ENCODE data around the gene SLC36A4.
A peak's percentile ranks its signal among the peaks of the same experiment; 100 is the strongest.

The SLC36A4 gene

GRCh38 chr11:93213622-93214021 is 15.8 kb upstream of the SLC36A4 start:
- H3K9me3 Mint-ChIP-seq: peaks cover 3 to 5% of the 10 kb centered on the region in 2 donors
- no peak overlapping the region for H3K4me3 Mint-ChIP-seq
- no peaks in the 10 kb centered on the region for H3K4me1 Mint-ChIP-seq (ENCODE audit: low read depth in 2 of 2)
- DNase-seq (no peak), ATAC-seq (replicated peaks) (no peak)
- H3K27me3 Mint-ChIP-seq: peaks cover 8% of the 10 kb centered on the region in 2 donors
- H3K36me3 Mint-ChIP-seq (ENCODE audit: insufficient read depth): no peaks in the 10 kb centered on the region
- H3K27ac Mint-ChIP-seq: no peak overlapping the region

DNA sequence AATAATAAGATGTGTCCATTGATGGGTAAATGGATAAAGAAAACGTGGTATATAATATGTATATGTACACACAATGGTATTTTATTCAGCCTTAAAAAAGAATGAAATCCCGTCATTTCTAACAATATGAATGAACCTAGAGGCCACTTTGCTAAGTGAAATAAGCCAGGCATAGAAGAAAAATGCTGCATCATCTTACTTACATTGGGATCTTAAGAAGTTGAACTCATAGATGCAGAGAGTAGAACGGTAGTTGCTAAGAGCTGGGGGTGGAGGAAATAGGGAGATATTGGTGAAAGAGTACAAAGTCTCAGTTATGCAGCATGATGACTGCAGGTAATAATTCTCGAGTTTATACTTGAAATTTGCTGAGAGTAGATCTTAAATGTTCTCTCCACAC is 14.3 kb upstream of the SLC36A4 start:
- Mint-ChIP-seq H3K27me3 (peaks cover 0 to 4% of the 10 kb centered on the region in 2 donors), H3K27ac (no peak overlapping the region), H3K36me3 (ENCODE audit: insufficient read depth) (no peaks in the 10 kb centered on the region), H3K4me1 (ENCODE audit: low read depth in 2 of 2) (no peaks in the 10 kb centered on the region), H3K4me3 (no peak overlapping the region), H3K9me3 (peaks cover 3 to 7% of the 10 kb centered on the region in 2 donors)
- DNase-seq (no peak), ATAC-seq (replicated peaks) (no peak)

GRCh38 chr11:93209466-93209865 is 11.7 kb upstream of the SLC36A4 start:
- ATAC-seq (replicated peaks) (no peak), DNase-seq (no peak)
- H3K27ac Mint-ChIP-seq: no peak overlapping the region
- H3K36me3 Mint-ChIP-seq (ENCODE audit: insufficient read depth): no peaks in the 10 kb centered on the region
- H3K9me3 Mint-ChIP-seq: peaks cover 3 to 7% of the 10 kb centered on the region in 2 donors
- no peaks in the 10 kb centered on the region for H3K4me1 Mint-ChIP-seq (ENCODE audit: low read depth in 2 of 2)
- H3K27me3 Mint-ChIP-seq: peaks cover 0 to 24% of the 10 kb centered on the region in 2 donors
- no peak overlapping the region for H3K4me3 Mint-ChIP-seq

DNA sequence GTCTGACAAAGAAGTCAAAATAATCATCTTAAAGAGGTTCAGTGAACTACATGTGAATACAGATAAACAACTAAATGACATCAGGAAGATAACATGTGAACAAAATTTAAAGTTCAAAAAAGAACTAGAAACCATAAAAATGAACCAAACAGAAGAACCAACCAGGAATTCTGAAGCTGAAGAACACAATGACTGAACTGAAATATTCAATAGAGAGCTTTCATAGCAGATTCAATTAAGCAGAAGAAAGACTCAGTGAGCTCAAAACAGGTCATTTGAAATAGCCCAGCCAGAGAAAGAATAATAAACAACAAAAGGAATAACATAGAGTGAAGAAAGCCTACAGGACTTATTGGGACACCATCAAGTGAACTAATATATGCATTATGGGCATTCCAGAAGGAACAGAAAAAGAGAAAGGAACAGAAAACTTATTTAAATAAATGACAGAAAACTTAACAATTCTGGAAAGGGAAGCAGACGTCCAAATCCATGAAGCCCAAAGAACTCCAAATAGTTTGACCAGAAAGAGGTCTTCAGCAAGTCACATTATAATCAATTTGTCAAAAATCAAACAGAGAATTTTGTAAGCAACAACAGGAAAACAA is 11.0 kb upstream of the SLC36A4 start:
- Mint-ChIP-seq H3K4me3 (no peak overlapping the region), H3K36me3 (ENCODE audit: insufficient read depth) (no peaks in the 10 kb centered on the region), H3K9me3 (peaks cover 3 to 7% of the 10 kb centered on the region in 2 donors), H3K27ac (no peak overlapping the region), H3K27me3 (peaks cover 0 to 24% of the 10 kb centered on the region in 2 donors), H3K4me1 (ENCODE audit: low read depth in 2 of 2) (no peaks in the 10 kb centered on the region)
- no peak for DNase-seq
- no peak for ATAC-seq (replicated peaks)

- DNase-seq (no peak), ATAC-seq (replicated peaks) (no peak)
- Mint-ChIP-seq H3K9me3 (no peaks in the 10 kb centered on the region), H3K27me3 (peaks cover 0 to 17% of the 10 kb centered on the region in 2 donors), H3K27ac (no peak overlapping the region), H3K4me3 (no peak overlapping the region), H3K36me3 (ENCODE audit: insufficient read depth) (peaks cover 11% of the 10 kb centered on the region), H3K4me1 (ENCODE audit: low read depth in 2 of 2) (peaks cover 9 to 13% of the 10 kb centered on the region in 2 donors)
Observed at GRCh38 chr11:93199616-93200015, 1.8 kb upstream of the SLC36A4 start.

- H3K27ac Mint-ChIP-seq: peak overlapping the region; percentile 94 to 95
- ATAC-seq (replicated peaks) (no peak), DNase-seq (no peak)
- peak overlapping the region; percentile 91 to 92 for H3K4me3 Mint-ChIP-seq
- no peaks in the 10 kb centered on the region for H3K9me3 Mint-ChIP-seq
- H3K27me3 Mint-ChIP-seq: peaks cover 0 to 15% of the 10 kb centered on the region in 2 donors
- H3K4me1 Mint-ChIP-seq (ENCODE audit: low read depth in 2 of 2): peaks cover 10 to 13% of the 10 kb centered on the region in 2 donors
- peaks cover 11% of the 10 kb centered on the region for H3K36me3 Mint-ChIP-seq (ENCODE audit: insufficient read depth)
Observed at GRCh38 chr11:93198215-93198845, 539 bp upstream of the SLC36A4 start.

GRCh38 chr11:93196816-93197379 is 893 bp downstream of the SLC36A4 start:
- no peak for DNase-seq
- Mint-ChIP-seq H3K4me3 (peak overlapping the region; percentile 91 to 92), H3K27me3 (peaks cover 0 to 12% of the 10 kb centered on the region in 2 donors), H3K9me3 (no peaks in the 10 kb centered on the region), H3K4me1 (ENCODE audit: low read depth in 2 of 2) (peaks cover 13 to 16% of the 10 kb centered on the region in 2 donors), H3K36me3 (ENCODE audit: insufficient read depth) (peaks cover 11% of the 10 kb centered on the region), H3K27ac (peak overlapping the region; percentile 94 to 95)
- ATAC-seq (replicated peaks): peak; percentile 1

DNA sequence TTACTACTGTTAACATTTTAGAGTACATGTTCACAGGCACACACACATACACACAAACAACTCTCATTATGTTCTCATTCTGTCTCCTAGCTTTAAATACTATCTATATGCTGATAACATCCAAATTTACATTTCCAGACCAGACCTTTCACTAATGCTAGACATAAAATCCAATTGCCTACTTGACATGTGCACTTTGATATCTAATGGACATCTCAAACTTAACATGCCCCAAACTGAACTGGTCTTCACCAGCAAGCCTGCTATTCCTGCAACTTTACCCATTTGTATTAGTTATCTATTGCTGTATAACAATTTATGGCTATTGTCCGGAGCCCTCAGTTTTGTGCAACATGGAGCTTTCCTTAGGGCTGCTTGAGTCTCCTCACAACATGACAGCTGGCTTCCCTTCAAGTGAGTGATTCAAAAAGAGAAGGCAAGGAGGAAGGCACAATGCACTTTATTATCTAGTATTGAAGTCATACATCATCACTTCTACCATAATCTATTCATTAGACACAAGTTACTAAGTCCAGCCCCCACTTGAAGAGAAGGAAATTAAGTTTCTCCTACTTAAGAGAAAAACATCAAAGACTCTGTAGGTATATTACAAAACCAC is 3.0 kb downstream of the SLC36A4 start:
- Mint-ChIP-seq H3K4me1 (ENCODE audit: low read depth in 2 of 2) (peaks cover 15 to 17% of the 10 kb centered on the region in 2 donors), H3K36me3 (ENCODE audit: insufficient read depth) (peaks cover 11% of the 10 kb centered on the region), H3K27ac (peak overlapping the region in 1 of 2 donors; percentile 55), H3K27me3 (no peaks in the 10 kb centered on the region), H3K9me3 (no peaks in the 10 kb centered on the region), H3K4me3 (no peak overlapping the region)
- ATAC-seq (replicated peaks): no peak
- DNase-seq: no peak

GRCh38 chr11:93193731-93194130 is 4.1 kb downstream of the SLC36A4 start:
- Mint-ChIP-seq H3K36me3 (ENCODE audit: insufficient read depth) (peaks cover 11% of the 10 kb centered on the region), H3K27ac (no peak overlapping the region), H3K9me3 (no peaks in the 10 kb centered on the region), H3K4me3 (no peak overlapping the region), H3K27me3 (no peaks in the 10 kb centered on the region), H3K4me1 (ENCODE audit: low read depth in 2 of 2) (peaks cover 15 to 17% of the 10 kb centered on the region in 2 donors)
- DNase-seq: no peak
- ATAC-seq (replicated peaks): no peak

- H3K4me3 Mint-ChIP-seq: no peak overlapping the region
- peaks cover 13 to 14% of the 10 kb centered on the region in 2 donors for H3K4me1 Mint-ChIP-seq (ENCODE audit: low read depth in 2 of 2)
- no peak overlapping the region for H3K27ac Mint-ChIP-seq
- DNase-seq (no peak), ATAC-seq (replicated peaks) (no peak)
- no peaks in the 10 kb centered on the region for H3K27me3 Mint-ChIP-seq
- peaks cover 2 to 8% of the 10 kb centered on the region in 2 donors for H3K9me3 Mint-ChIP-seq
- peaks cover 5% of the 10 kb centered on the region for H3K36me3 Mint-ChIP-seq (ENCODE audit: insufficient read depth)
Observed at GRCh38 chr11:93192163-93192562, 5.6 kb downstream of the SLC36A4 start.

- no peak overlapping the region for H3K27ac Mint-ChIP-seq
- no peaks in the 10 kb centered on the region for H3K36me3 Mint-ChIP-seq (ENCODE audit: insufficient read depth)
- peaks cover 2 to 8% of the 10 kb centered on the region in 2 donors for H3K9me3 Mint-ChIP-seq
- H3K4me3 Mint-ChIP-seq: no peak overlapping the region
- ATAC-seq (replicated peaks) (no peak), DNase-seq (no peak)
- H3K4me1 Mint-ChIP-seq (ENCODE audit: low read depth in 2 of 2): peaks cover 4 to 5% of the 10 kb centered on the region in 2 donors
- no peaks in the 10 kb centered on the region for H3K27me3 Mint-ChIP-seq
Observed at GRCh38 chr11:93189462-93189861, 8.3 kb downstream of the SLC36A4 start.

- H3K4me1 Mint-ChIP-seq (ENCODE audit: low read depth in 2 of 2): peaks cover 4 to 5% of the 10 kb centered on the region in 2 donors
- peaks cover 2 to 8% of the 10 kb centered on the region in 2 donors for H3K9me3 Mint-ChIP-seq
- ATAC-seq (replicated peaks) (no peak), DNase-seq (no peak)
- no peak overlapping the region for H3K4me3 Mint-ChIP-seq
- H3K27ac Mint-ChIP-seq: no peak overlapping the region
- H3K36me3 Mint-ChIP-seq (ENCODE audit: insufficient read depth): peaks cover 2% of the 10 kb centered on the region
- H3K27me3 Mint-ChIP-seq: no peaks in the 10 kb centered on the region
Observed at GRCh38 chr11:93188726-93189125, 9.1 kb downstream of the SLC36A4 start.

GRCh38 chr11:93187290-93187689 is 10.5 kb downstream of the SLC36A4 start:
- Mint-ChIP-seq H3K4me3 (no peak overlapping the region), H3K27ac (no peak overlapping the region), H3K36me3 (ENCODE audit: insufficient read depth) (peaks cover 5% of the 10 kb centered on the region), H3K4me1 (ENCODE audit: low read depth in 2 of 2) (peaks cover 4 to 5% of the 10 kb centered on the region in 2 donors), H3K9me3 (peaks cover 2 to 8% of the 10 kb centered on the region in 2 donors), H3K27me3 (no peaks in the 10 kb centered on the region)
- no peak for ATAC-seq (replicated peaks)
- DNase-seq: no peak
